SHP77 treated with DMSO at 0.1 percent for 48 hours (cell line): ENCODE results near the gene ALPK3.

ENCODE experiments used
- DNase-seq: peaks from one replicate; lab custom pipeline; 2025; lab: John Stamatoyannopoulos, UW

Gene ALPK3

GRCh38 chr15:84892786-84893307 is 75.7 kb downstream of the ALPK3 start:
- no peak for DNase-seq

GRCh38 chr15:84893607-84894006 is 76.5 kb downstream of the ALPK3 start:
- DNase-seq, result no peak

- no peak for DNase-seq
Observed at GRCh38 chr15:84894736-84895425, 77.7 kb downstream of the ALPK3 start.

GRCh38 chr15:84898761-84899160 is 81.6 kb downstream of the ALPK3 start:
- no peak for DNase-seq

GRCh38 chr15:84899750-84900149 is 82.6 kb downstream of the ALPK3 start:
- no peak for DNase-seq

GRCh38 chr15:84901540-84901939 is 84.4 kb downstream of the ALPK3 start:
- no peak for DNase-seq

- no peak for DNase-seq
Observed at GRCh38 chr15:84903751-84904150, 86.6 kb downstream of the ALPK3 start.

GRCh38 chr15:84904419-84904818 is 87.3 kb downstream of the ALPK3 start:
- no peak for DNase-seq

GRCh38 chr15:84905016-84905916 is 88.1 kb downstream of the ALPK3 start:
- DNase-seq, result no peak

- no peak for DNase-seq
Observed at GRCh38 chr15:84907731-84908130, 90.6 kb downstream of the ALPK3 start.

- DNase-seq, result no peak
Observed at GRCh38 chr15:84908564-84908963, 91.4 kb downstream of the ALPK3 start.

- no peak for DNase-seq
Observed at GRCh38 chr15:84909029-84909428, 91.9 kb downstream of the ALPK3 start.

- DNase-seq, result no peak
Observed at GRCh38 chr15:84909782-84910181, 92.6 kb downstream of the ALPK3 start.

- DNase-seq, result peak; percentile 86
Observed at GRCh38 chr15:84910928-84911623, 93.9 kb downstream of the ALPK3 start.

- no peak for DNase-seq
Observed at GRCh38 chr15:84911879-84912660, 94.9 kb downstream of the ALPK3 start.

GRCh38 chr15:84913360-84913723 is 96.2 kb downstream of the ALPK3 start:
- DNase-seq, result no peak

- no peak for DNase-seq
Observed at GRCh38 chr15:84914351-84914750, 97.2 kb downstream of the ALPK3 start.

GRCh38 chr15:84914909-84915605 is 97.9 kb downstream of the ALPK3 start:
- peak; percentile 71 for DNase-seq

GRCh38 chr15:84915606-84915958 is 98.4 kb downstream of the ALPK3 start:
- no peak for DNase-seq

GRCh38 chr15:84917452-84917851 is 100.3 kb downstream of the ALPK3 start:
- no peak for DNase-seq

GRCh38 chr15:84919106-84919667 is 102.0 kb downstream of the ALPK3 start:
- DNase-seq, result no peak
